Testis (tissue), 2 donors: ENCODE data around the gene CCDC33.

Source experiments
- CTCF ChIP-seq, 3 experiments: fragments of 450-650 bp in 2 of 3; fragments of 200-600 bp in 1 of 3; sonication (generic) in 1 of 3; IDR thresholded peaks; one replicate each; pipeline ENCODE4 v1.5.1; 2016 to 2019; ENCODE audit warnings: antibody characterized with exemption in 3 of 3, mild to moderate bottlenecking in 2 of 3, moderate library complexity in 1 of 3
- POLR2A ChIP-seq: fragments of 450-650 bp; IDR thresholded peaks from one replicate; pipeline ENCODE4 v1.6.1; 2017; ENCODE audit warnings: antibody characterized with exemption, mild to moderate bottlenecking, moderate library complexity

- no peak for TF ChIP-seq POLR2A
- no peak for TF ChIP-seq CTCF (IDR thresholded peaks at IDR 0.05)
These were observed 6.5 kb downstream of the CCDC33 start for GRCh38 chr15:74242441-74243185.
